BLaER1 treated with 17β-estradiol and CSF1 and Interleukin-3, amounts not matched to agents 10 nM and 100 nM (cell line): ENCODE measurements around the gene P4HTM.

ENCODE experiments used
- H3K27ac ChIP-seq, 11 experiments: shearing (Covaris generic); formaldehyde crosslinking; 2 replicates each; pipeline ENCODE4 v1.8.1; 2022
- H3K27me3 ChIP-seq, 11 experiments: shearing (Covaris generic); formaldehyde crosslinking; 2 replicates each; pipeline ENCODE4 v1.8.1; 2022
- H3K36me3 ChIP-seq, 11 experiments: shearing (Covaris generic); formaldehyde crosslinking; 2 replicates each; pipeline ENCODE4 v1.8.1; 2022
- H3K4me1 ChIP-seq, 10 experiments: shearing (Covaris generic); formaldehyde crosslinking; 2 replicates each; pipeline ENCODE4 v1.8.1; 2022
- H3K4me2 ChIP-seq, 11 experiments: shearing (Covaris generic); formaldehyde crosslinking; 2 replicates each; pipeline ENCODE4 v1.8.1; 2022
- H3K4me3 ChIP-seq, 10 experiments: shearing (Covaris generic); formaldehyde crosslinking; 2 replicates each; pipeline ENCODE4 v1.8.1; 2022
- H3K9ac ChIP-seq, 11 experiments: shearing (Covaris generic); formaldehyde crosslinking; 2 replicates each; pipeline ENCODE4 v1.8.1; 2022
- H3K9me3 ChIP-seq, 11 experiments: shearing (Covaris generic); formaldehyde crosslinking; replicated peaks in 1 of 11; 2 replicates each; pipeline ENCODE4 v1.8.1; 2022
- H4K20me1 ChIP-seq, 11 experiments: shearing (Covaris generic); formaldehyde crosslinking; 2 replicates each; pipeline ENCODE4 v1.8.1; 2022
- Cebpa-rat ChIP-seq, 11 experiments: shearing (Covaris generic); IDR thresholded peaks; 2 replicates each; pipeline ENCODE4 v1.8.1; 2022

The P4HTM gene

GRCh38 chr3:48989796-48990635 lies at the start of gene P4HTM:
P4HTM (plus strand) TSS chr3:48990241; CDS start chr3:48990257, 16 bp downstream.
- Histone ChIP-seq H3K9ac (peak within 1 kb of the TSS; percentile 79 to 88 (median 84)), H3K27me3 (peaks cover 0 to 29% (median 16%) of the 10 kb centered on the region in 11 experiments; a peak in 15 of 22 replicates), H3K9me3 (no peaks in the 10 kb centered on the region), H3K4me1 (peaks cover 38 to 62% (median 54%) of the 10 kb centered on the region in 10 experiments), H3K4me2 (peak within 1 kb of the TSS; percentile 94 to 100 (median 99)), H3K4me3 (peak within 1 kb of the TSS; percentile 72 to 88 (median 78)), H3K27ac (peak within 1 kb of the TSS; percentile 69 to 88 (median 83)), H3K36me3 (peaks cover 0 to 22% (median 13%) of the 10 kb centered on the region in 11 experiments; a peak in 16 of 22 replicates), H4K20me1 (peaks cover 0 to 21% (median 3%) of the 10 kb centered on the region in 11 experiments; a peak in 6 of 22 replicates)
- peak in 1 of 11 experiments; percentile 68; a peak in 2 of 22 replicates for TF ChIP-seq Cebpa-rat (IDR thresholded peaks at IDR 0.05)

- peaks cover 18 to 76% (median 50%) of the 10 kb centered on the region in 11 experiments; a peak in 20 of 22 replicates for H4K20me1 ChIP-seq
- H3K4me2 ChIP-seq, result peak overlapping the region; percentile 36 to 87 (median 68)
These were observed 44.6 kb upstream of the P4HTM start for GRCh38 chr3:48945432-48945831.

GRCh38 chr3:48945891-48946549 lies 44.0 kb upstream of the P4HTM start:
- Histone ChIP-seq H3K27me3 (no peaks in the 10 kb centered on the region), H3K4me1 (peaks cover 28 to 52% (median 38%) of the 10 kb centered on the region in 10 experiments), H3K4me2 (peak overlapping the region; percentile 36 to 87 (median 68)), H3K9me3 (no peaks in the 10 kb centered on the region; a peak in 2 of 22 replicates), H3K9ac (peak overlapping the region in 8 of 11 experiments; percentile 1 to 60 (median 30); a peak in 9 of 22 replicates), H4K20me1 (peaks cover 22 to 78% (median 55%) of the 10 kb centered on the region in 11 experiments; a peak in 20 of 22 replicates), H3K27ac (peak overlapping the region in 8 of 11 experiments; percentile 1 to 42 (median 22); a peak in 13 of 22 replicates), H3K4me3 (peak overlapping the region in 1 of 10 experiments; percentile 31; a peak in 1 of 20 replicates), H3K36me3 (peaks cover 21 to 56% (median 48%) of the 10 kb centered on the region in 11 experiments)
- no peak for TF ChIP-seq Cebpa-rat (IDR thresholded peaks at IDR 0.05)

More at GRCh38 chr3:48945432-48945831, 44.6 kb upstream of the P4HTM start:
- Histone ChIP-seq H3K4me1 (peaks cover 27 to 52% (median 38%) of the 10 kb centered on the region in 10 experiments), H3K27ac (peak overlapping the region in 10 of 11 experiments; percentile 0 to 42 (median 22); a peak in 13 of 22 replicates), H3K4me3 (peak overlapping the region in 3 of 10 experiments; percentile 17 to 31 (median 31); a peak in 3 of 20 replicates), H3K9me3 (no peaks in the 10 kb centered on the region; a peak in 2 of 22 replicates), H3K9ac (peak overlapping the region in 8 of 11 experiments; percentile 1 to 60 (median 30); a peak in 10 of 22 replicates), H3K36me3 (peaks cover 21 to 53% (median 48%) of the 10 kb centered on the region in 11 experiments), H3K27me3 (no peaks in the 10 kb centered on the region)
- TF ChIP-seq Cebpa-rat (IDR thresholded peaks at IDR 0.05), result no peak

- H3K27ac ChIP-seq, result no peak overlapping the region
- no peak overlapping the region for H3K4me2 ChIP-seq
These were observed 40.7 kb upstream of the P4HTM start for GRCh38 chr3:48949376-48949717.

GRCh38 chr3:48950051-48950450 lies 40.0 kb upstream of the P4HTM start:
- Histone ChIP-seq H3K9me3 (no peaks in the 10 kb centered on the region; a peak in 2 of 22 replicates), H3K27ac (no peak overlapping the region), H3K9ac (no peak overlapping the region), H3K4me1 (peaks cover 20 to 43% (median 29%) of the 10 kb centered on the region in 10 experiments), H3K27me3 (no peaks in the 10 kb centered on the region), H4K20me1 (peaks cover 28 to 77% (median 53%) of the 10 kb centered on the region in 11 experiments; a peak in 20 of 22 replicates), H3K4me2 (no peak overlapping the region), H3K4me3 (no peak overlapping the region), H3K36me3 (peaks cover 46 to 63% (median 57%) of the 10 kb centered on the region in 11 experiments)
- no peak for TF ChIP-seq Cebpa-rat (IDR thresholded peaks at IDR 0.05)

More at GRCh38 chr3:48949376-48949717, 40.7 kb upstream of the P4HTM start:
- TF ChIP-seq Cebpa-rat (IDR thresholded peaks at IDR 0.05), result no peak
- Histone ChIP-seq H3K27me3 (no peaks in the 10 kb centered on the region), H3K36me3 (peaks cover 39 to 56% (median 50%) of the 10 kb centered on the region in 11 experiments), H3K9ac (no peak overlapping the region), H3K4me3 (no peak overlapping the region), H4K20me1 (peaks cover 32 to 77% (median 56%) of the 10 kb centered on the region in 11 experiments; a peak in 20 of 22 replicates), H3K9me3 (no peaks in the 10 kb centered on the region; a peak in 2 of 22 replicates), H3K4me1 (peaks cover 23 to 50% (median 33%) of the 10 kb centered on the region in 10 experiments)

GRCh38 chr3:48951764-48952163 lies 38.3 kb upstream of the P4HTM start:
- Histone ChIP-seq H4K20me1 (peaks cover 25 to 78% (median 51%) of the 10 kb centered on the region in 11 experiments; a peak in 20 of 22 replicates), H3K9me3 (no peaks in the 10 kb centered on the region; a peak in 2 of 22 replicates), H3K4me2 (peak overlapping the region in 3 of 11 experiments; percentile 22 to 69 (median 65); a peak in 4 of 22 replicates), H3K4me1 (peaks cover 5 to 26% (median 18%) of the 10 kb centered on the region in 10 experiments; a peak in 19 of 20 replicates), H3K27me3 (no peaks in the 10 kb centered on the region), H3K27ac (no peak overlapping the region), H3K4me3 (no peak overlapping the region), H3K9ac (0 out of 22 replicates have a peak overlapping the region, but pooled peaks of 1 of the 11 experiments have one; percentile 24), H3K36me3 (peaks cover 53 to 76% (median 63%) of the 10 kb centered on the region in 11 experiments)
- no peak for TF ChIP-seq Cebpa-rat (IDR thresholded peaks at IDR 0.05)

GRCh38 chr3:48952510-48953118 lies 37.4 kb upstream of the P4HTM start:
- Histone ChIP-seq H3K4me3 (no peak overlapping the region), H4K20me1 (peaks cover 25 to 84% (median 56%) of the 10 kb centered on the region in 11 experiments; a peak in 20 of 22 replicates), H3K4me1 (peaks cover 4 to 25% (median 17%) of the 10 kb centered on the region in 10 experiments; a peak in 19 of 20 replicates), H3K9me3 (no peaks in the 10 kb centered on the region; a peak in 1 of 22 replicates), H3K36me3 (peaks cover 55 to 76% (median 64%) of the 10 kb centered on the region in 11 experiments), H3K27me3 (no peaks in the 10 kb centered on the region), H3K4me2 (peak overlapping the region in 3 of 11 experiments; percentile 22 to 69 (median 65); a peak in 5 of 22 replicates), H3K27ac (no peak overlapping the region), H3K9ac (0 out of 22 replicates have a peak overlapping the region, but pooled peaks of 1 of the 11 experiments have one; percentile 24)
- TF ChIP-seq Cebpa-rat (IDR thresholded peaks at IDR 0.05), result no peak
